HepG2 (cell line): ENCODE data around the gene MINDY2. TPM values are rescaled to one million over a fixed set of nuclear protein-coding genes. Genes with fewer than 3 reads are reported as not detected.

ENCODE experiments used
- ATAC-seq: fragments of 200-7000 bp; cut with Tn5 transposase; 3 replicates; pipeline ENCODE4 v1.9.1; 2020; ENCODE audit warnings: mild to moderate bottlenecking, moderate library complexity
- BruUV-seq: library from RNA; stranded (reverse); fragments of 400-500 nt; replicated peaks from 2 replicates; lab custom pipeline; 2021; lab: Mats Ljungman, UMichigan
- CTCF ChIA-PET: fragments of 300-600 bp; formaldehyde crosslinking; extraction: SDS; loops from one replicate; lab custom pipeline; 2021; ENCODE audit warnings: low total read pairs, inconsistent platforms, low intra/inter-chr PET ratio; lab: Yijun Ruan, JAX
- POLR2A ChIA-PET: fragments of 350-600 bp; sonication (Branson Sonifier 250); formaldehyde crosslinking; loops from one replicate; lab custom pipeline; 2020; ENCODE audit warnings: antibody characterized with exemption, inconsistent platforms; lab: Yijun Ruan, JAX
- DNase-seq: peaks from one replicate; pipeline ENCODE4 v3.0.0-alpha.2; 2015; ENCODE audit warnings: low spot score
- FAIRE-seq: peaks from 3 replicates; lab custom pipeline; 2011; peaks lifted over from hg19 to GRCh38; lab: Jason Lieb, UNC
- H2AFZ ChIP-seq: one replicate; pipeline ENCODE4 v1.6.1; 2011; ENCODE audit warnings: low read length, inconsistent platforms
- H3K27ac ChIP-seq: fragments of 300-600 bp; 3 replicates; pipeline ENCODE4 v1.8.0; 2011; ENCODE audit warnings: mixed run types, mild to moderate bottlenecking, mixed read lengths, low read length, inconsistent platforms; ENCODE audit not compliant: insufficient read depth; ENCODE audit errors: extremely low read length
- H3K27me3 ChIP-seq, 2 experiments: fragments of 200-600 bp in 1 of 2; 2 replicates in 1 of 2; 3 replicates in 1 of 2; pipeline versions ENCODE4 v1.6.0 to v1.8.0; 2011; ENCODE audit warnings: low read length in 2 of 2, mild to moderate bottlenecking in 2 of 2, moderate library complexity in 2 of 2, inconsistent platforms in 1 of 2; ENCODE audit not compliant: insufficient read depth in 2 of 2, control insufficient read depth in 1 of 2
- H3K36me3 ChIP-seq, 2 experiments: fragments of 200-600 bp in 1 of 2; replicated peaks in 1 of 2; 2 replicates in 1 of 2; 3 replicates in 1 of 2; pipeline versions ENCODE4 v1.5.1 to v1.8.0; 2011; ENCODE audit warnings: low read length in 2 of 2, inconsistent platforms in 1 of 2; ENCODE audit not compliant: insufficient read depth in 2 of 2, control insufficient read depth in 1 of 2
- H3K4me1 ChIP-seq: 2 replicates; pipeline ENCODE4 v1.5.1; 2012; ENCODE audit warnings: low read length, inconsistent platforms; ENCODE audit not compliant: insufficient read depth
- H3K4me2 ChIP-seq: 2 replicates; pipeline ENCODE4 v1.6.0; 2011; ENCODE audit warnings: low read depth, low read length, inconsistent platforms
- H3K4me3 ChIP-seq, 3 experiments: fragments of 200-600 bp in 1 of 3; sonication (generic), shearing (Covaris generic) in 1 of 3; replicated peaks in 1 of 3; 2 replicates each; pipeline ENCODE4 v1.5.1; 2011 to 2016; ENCODE audit warnings: low read length in 3 of 3, inconsistent platforms in 2 of 3, low read depth in 2 of 3, mild to moderate bottlenecking in 2 of 3, control low read depth in 1 of 3, mixed read lengths in 1 of 3; ENCODE audit not compliant: insufficient read depth in 1 of 3
- H3K79me2 ChIP-seq: one replicate; pipeline ENCODE4 v1.6.1; 2011; ENCODE audit warnings: low read length, inconsistent platforms; ENCODE audit not compliant: insufficient read depth
- H3K9ac ChIP-seq: 2 replicates; pipeline ENCODE4 v1.6.0; 2011; ENCODE audit warnings: mild to moderate bottlenecking, low read depth, low read length, inconsistent platforms; ENCODE audit not compliant: insufficient read depth
- H3K9me3 ChIP-seq: 2 replicates; pipeline ENCODE4 v1.5.1; 2012; ENCODE audit warnings: mild to moderate bottlenecking, low read length
- H4K20me1 ChIP-seq: 2 replicates; pipeline ENCODE4 v1.6.0; 2011; ENCODE audit warnings: inconsistent platforms, mild to moderate bottlenecking, low read length, moderate library complexity; ENCODE audit not compliant: insufficient read depth
- CBX1 ChIP-seq: IDR thresholded peaks from one replicate; pipeline ENCODE4 v1.6.1; 2016; ENCODE audit warnings: antibody characterized with exemption, low read depth
- ETV5 ChIP-seq: IDR thresholded peaks from 2 replicates; pipeline ENCODE4 v1.6.1; 2018; ENCODE audit warnings: missing biosample characterization, missing genetic modification reagents, inconsistent platforms, borderline replicate concordance
- SALL1 ChIP-seq: sonication (generic); formaldehyde crosslinking; IDR thresholded peaks from 2 replicates; pipeline ENCODE4 v1.8.0; 2022; ENCODE audit warnings: mild to moderate bottlenecking, missing genetic modification reagents
- SMAD9 ChIP-seq: sonication (generic); formaldehyde crosslinking; IDR thresholded peaks from 2 replicates; pipeline ENCODE4 v1.5.1; 2020; ENCODE audit warnings: mild to moderate bottlenecking, missing genetic modification reagents
- ZEB1 ChIP-seq: IDR thresholded peaks from 2 replicates; pipeline ENCODE4 v1.6.1; 2012; ENCODE audit warnings: mild to moderate bottlenecking, low read depth, inconsistent platforms; ENCODE audit not compliant: insufficient replicate concordance
- ZMYM3 ChIP-seq: sonication (generic); formaldehyde crosslinking; IDR thresholded peaks from 2 replicates; pipeline ENCODE4 v1.5.1; 2020; ENCODE audit warnings: mild to moderate bottlenecking, missing genetic modification reagents
- WGBS: methylation state at CpG from one replicate; pipeline ENCODE4 v1.1.6; 2017; ENCODE audit warnings: low lambda C conversion rate; 5-methylcytosine and 5-hydroxymethylcytosine counted together
- in situ Hi-C: cut with HindIII; loops from 2 replicates; pipeline ENCODE4 v1.10.0; 2017; ENCODE audit warnings: low pct_unique_long_range_greater_than_20kb; ENCODE audit not compliant: extremely low pct_ligation_motif_present
- intact Hi-C: fragments of 100-400 bp; cut with micrococcal nuclease; formaldehyde crosslinking; loops from one replicate; pipeline ENCODE4 v1.10.0; 2022; ENCODE audit not compliant: unreplicated experiment
- polyA plus RNA-seq, 8 experiments: library from polyadenylated mRNA; depleted of rRNA in 3 of 8; stranded (reverse) in 7 of 8; unstranded in 1 of 8; fragments of >200 nt; fragmentation: Illumina TruSeq in 4 of 8; extraction: Trizol in 4 of 8; gene quantifications; 2 replicates each; pipeline versions ENCODE4 v1.2.1 to v1.2.3, GENCODE V29; 2011 to 2016; ENCODE audit warnings: low read depth in 4 of 8, missing spikeins in 1 of 8, mixed read lengths in 1 of 8; ENCODE audit not compliant: insufficient read depth in 1 of 8
- total RNA-seq, 5 experiments: library from RNA; depleted of rRNA; stranded (reverse); fragments of >200 nt; fragmentation: Illumina TruSeq; extraction: Trizol; gene quantifications; 2 replicates each; pipeline ENCODE4 v1.2.3, GENCODE V29; 2016; ENCODE audit warnings: low read depth in 1 of 5
- TF ChIP-seq, protein P1 (sequence below): sonication (generic); formaldehyde crosslinking; IDR thresholded peaks from 2 replicates; pipeline ENCODE4 v1.4.0; 2020; ENCODE audit warnings: mild to moderate bottlenecking, missing genetic modification reagents
- TF ChIP-seq, protein P2 (sequence below): sonication (generic); formaldehyde crosslinking; IDR thresholded peaks from 2 replicates; pipeline ENCODE4 v1.8.1; 2023; ENCODE audit warnings: mild to moderate bottlenecking, missing genetic modification reagents
- TF ChIP-seq, protein P3 (sequence below): sonication (generic); formaldehyde crosslinking; IDR thresholded peaks from 2 replicates; pipeline ENCODE4 v1.4.0; 2020; ENCODE audit warnings: mild to moderate bottlenecking, missing genetic modification reagents
- TF ChIP-seq, protein P4 (sequence below): sonication (generic); formaldehyde crosslinking; conservative IDR thresholded peaks from 2 replicates; pipeline ENCODE4 v1.8.1; 2023; ENCODE audit warnings: missing genetic modification reagents
- TF ChIP-seq, protein P5 (sequence below): IDR thresholded peaks from 2 replicates; pipeline ENCODE4 v1.6.1; 2016; ENCODE audit warnings: control low read depth

Gene MINDY2
- total and polyA plus RNA-seq, 2 of the 13 experiments (the other 11 are each of a cell fraction or from before 2014, with no cell fraction given), result 7.2 to 12.6 TPM

DNA sequence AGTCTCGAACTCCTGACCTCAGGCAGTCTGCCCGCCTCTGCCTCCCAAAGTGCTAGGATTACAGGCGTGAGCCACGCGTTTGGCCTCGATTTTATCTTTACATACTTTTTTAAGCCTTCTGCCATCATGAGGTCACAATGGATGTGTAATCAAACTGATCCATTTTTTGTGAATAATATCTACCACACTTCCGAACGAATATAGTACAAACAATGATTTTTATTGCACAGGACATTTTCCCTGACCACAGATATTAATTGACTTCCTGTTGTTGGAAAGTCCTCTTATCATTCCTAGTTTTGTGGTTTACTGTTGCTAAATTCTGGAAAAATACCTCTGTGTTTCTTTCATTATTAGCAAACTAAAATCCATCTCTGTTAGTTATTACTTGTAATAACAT lies 68.9 kb downstream of the MINDY2 start:
- no TSS peak for BruUV-seq
- no peak overlapping the region for H3K4me2 ChIP-seq
- in situ Hi-C loops, result no loop called here
- ATAC-seq (no peak), DNase-seq (no peak), FAIRE-seq (no peak)
- 96% methylated on average over 8 of the region's 8 CpGs for WGBS
- CTCF ChIA-PET, result no interaction called here
- no peak overlapping the region for H2AFZ ChIP-seq
- H3K9me3 ChIP-seq, result no peaks in the 10 kb centered on the region
- no peaks in the 10 kb centered on the region for H3K4me1 ChIP-seq
- no peak overlapping the region for H3K4me3 ChIP-seq
- intact Hi-C loops, result loop anchor here (10.0 kb wide), 1 partner anchor 55 kb away; no protein-coding TSS in a partner anchor
- H3K9ac ChIP-seq, result no peak overlapping the region
- no peaks in the 10 kb centered on the region for H3K79me2 ChIP-seq
- H3K27me3 ChIP-seq, result no peaks in the 10 kb centered on the region
- 0 out of 2 replicates have a peak, but pooled peaks cover 2% of the 10 kb centered on the region for H4K20me1 ChIP-seq
- POLR2A ChIA-PET, result no interaction called here
- no peak overlapping the region for H3K27ac ChIP-seq
- H3K36me3 ChIP-seq, result no peaks in the 10 kb centered on the region; a peak in 1 of 5 replicates
- no peak for TF ChIP-seq CBX1
- no peak for TF ChIP-seq SMAD9 (CRISPR knock-in tag)
- no peak for TF ChIP-seq ZEB1
- TF ChIP-seq, protein P1, sequence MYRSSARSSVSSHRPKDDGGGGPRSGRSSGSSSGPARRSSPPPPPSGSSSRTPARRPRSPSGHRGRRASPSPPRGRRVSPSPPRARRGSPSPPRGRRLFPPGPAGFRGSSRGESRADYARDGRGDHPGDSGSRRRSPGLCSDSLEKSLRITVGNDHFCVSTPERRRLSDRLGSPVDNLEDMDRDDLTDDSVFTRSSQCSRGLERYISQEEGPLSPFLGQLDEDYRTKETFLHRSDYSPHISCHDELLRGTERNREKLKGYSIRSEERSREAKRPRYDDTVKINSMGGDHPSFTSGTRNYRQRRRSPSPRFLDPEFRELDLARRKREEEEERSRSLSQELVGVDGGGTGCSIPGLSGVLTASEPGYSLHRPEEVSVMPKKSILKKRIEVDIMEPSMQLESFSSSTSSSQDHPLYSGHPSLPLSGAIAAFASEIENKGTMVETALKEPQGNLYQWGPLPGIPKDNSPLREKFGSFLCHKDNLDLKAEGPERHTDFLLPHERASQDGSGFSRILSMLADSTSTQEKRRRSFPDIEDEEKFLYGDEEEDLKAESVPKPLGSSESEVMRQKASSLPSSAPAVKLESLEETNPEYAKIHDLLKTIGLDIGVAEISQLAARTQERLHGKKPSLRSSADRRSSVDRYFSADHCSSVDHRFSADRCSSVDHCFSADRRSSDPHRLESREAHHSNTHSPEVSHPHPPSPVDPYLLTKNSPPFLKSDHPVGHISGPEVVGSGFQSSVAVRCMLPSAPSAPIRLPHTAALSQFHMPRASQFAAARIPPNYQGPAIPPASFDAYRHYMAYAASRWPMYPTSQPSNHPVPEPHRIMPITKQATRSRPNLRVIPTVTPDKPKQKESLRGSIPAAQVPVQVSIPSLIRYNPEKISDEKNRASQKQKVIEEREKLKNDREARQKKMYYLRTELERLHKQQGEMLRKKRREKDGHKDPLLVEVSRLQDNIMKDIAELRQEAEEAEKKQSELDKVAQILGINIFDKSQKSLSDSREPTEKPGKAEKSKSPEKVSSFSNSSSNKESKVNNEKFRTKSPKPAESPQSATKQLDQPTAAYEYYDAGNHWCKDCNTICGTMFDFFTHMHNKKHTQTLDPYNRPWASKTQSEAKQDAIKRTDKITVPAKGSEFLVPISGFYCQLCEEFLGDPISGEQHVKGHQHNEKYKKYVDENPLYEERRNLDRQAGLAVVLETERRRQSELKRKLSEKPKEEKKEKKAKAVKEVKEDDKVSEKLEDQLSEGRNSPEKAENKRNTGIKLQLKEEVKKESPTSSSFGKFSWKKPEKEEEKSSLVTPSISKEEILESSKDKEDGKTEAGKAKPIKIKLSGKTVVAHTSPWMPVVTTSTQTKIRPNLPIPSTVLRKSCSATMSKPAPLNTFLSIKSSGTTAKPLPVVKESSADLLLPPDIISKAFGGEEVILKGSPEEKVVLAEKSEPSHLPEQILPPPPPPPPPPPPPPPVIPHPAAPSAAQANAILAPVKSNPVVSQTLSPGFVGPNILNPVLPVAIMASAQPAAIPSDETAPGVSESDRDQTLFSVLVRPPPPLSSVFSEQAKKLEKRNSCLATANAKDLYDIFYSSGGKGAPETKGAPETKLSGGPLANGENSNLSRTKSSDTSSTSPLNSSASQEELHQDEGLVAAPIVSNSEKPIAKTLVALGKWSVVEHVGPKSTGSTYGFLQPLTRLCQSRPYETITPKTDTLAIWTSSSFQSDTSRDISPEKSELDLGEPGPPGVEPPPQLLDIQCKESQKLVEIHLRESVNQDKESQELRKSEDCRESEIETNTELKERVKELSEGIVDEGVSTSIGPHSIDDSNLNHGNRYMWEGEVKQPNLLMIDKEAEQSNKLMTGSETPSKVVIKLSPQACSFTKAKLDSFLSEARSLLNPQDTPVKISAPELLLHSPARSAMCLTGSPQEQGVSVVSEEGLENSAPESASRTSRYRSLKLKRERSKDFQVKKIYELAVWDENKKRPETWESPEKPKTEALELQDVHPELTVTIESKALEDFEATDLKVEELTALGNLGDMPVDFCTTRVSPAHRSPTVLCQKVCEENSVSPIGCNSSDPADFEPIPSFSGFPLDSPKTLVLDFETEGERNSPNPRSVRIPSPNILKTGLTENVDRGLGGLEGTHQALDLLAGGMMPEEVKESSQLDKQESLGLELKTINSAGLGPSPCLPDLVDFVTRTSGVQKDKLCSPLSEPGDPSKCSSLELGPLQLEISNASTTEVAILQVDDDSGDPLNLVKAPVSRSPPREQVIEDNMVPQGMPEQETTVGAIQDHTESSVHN, result no peak
- TF ChIP-seq ETV5, result no peak
- TF ChIP-seq, protein P2, sequence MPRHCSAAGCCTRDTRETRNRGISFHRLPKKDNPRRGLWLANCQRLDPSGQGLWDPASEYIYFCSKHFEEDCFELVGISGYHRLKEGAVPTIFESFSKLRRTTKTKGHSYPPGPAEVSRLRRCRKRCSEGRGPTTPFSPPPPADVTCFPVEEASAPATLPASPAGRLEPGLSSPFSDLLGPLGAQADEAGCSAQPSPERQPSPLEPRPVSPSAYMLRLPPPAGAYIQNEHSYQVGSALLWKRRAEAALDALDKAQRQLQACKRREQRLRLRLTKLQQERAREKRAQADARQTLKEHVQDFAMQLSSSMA, result no peak
- TF ChIP-seq, protein P3, sequence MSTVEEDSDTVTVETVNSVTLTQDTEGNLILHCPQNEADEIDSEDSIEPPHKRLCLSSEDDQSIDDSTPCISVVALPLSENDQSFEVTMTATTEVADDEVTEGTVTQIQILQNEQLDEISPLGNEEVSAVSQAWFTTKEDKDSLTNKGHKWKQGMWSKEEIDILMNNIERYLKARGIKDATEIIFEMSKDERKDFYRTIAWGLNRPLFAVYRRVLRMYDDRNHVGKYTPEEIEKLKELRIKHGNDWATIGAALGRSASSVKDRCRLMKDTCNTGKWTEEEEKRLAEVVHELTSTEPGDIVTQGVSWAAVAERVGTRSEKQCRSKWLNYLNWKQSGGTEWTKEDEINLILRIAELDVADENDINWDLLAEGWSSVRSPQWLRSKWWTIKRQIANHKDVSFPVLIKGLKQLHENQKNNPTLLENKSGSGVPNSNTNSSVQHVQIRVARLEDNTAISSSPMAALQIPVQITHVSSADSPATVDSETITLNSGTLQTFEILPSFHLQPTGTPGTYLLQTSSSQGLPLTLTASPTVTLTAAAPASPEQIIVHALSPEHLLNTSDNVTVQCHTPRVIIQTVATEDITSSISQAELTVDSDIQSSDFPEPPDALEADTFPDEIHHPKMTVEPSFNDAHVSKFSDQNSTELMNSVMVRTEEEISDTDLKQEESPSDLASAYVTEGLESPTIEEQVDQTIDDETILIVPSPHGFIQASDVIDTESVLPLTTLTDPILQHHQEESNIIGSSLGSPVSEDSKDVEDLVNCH (CRISPR knock-in tag), result no peak
- TF ChIP-seq, protein P4, sequence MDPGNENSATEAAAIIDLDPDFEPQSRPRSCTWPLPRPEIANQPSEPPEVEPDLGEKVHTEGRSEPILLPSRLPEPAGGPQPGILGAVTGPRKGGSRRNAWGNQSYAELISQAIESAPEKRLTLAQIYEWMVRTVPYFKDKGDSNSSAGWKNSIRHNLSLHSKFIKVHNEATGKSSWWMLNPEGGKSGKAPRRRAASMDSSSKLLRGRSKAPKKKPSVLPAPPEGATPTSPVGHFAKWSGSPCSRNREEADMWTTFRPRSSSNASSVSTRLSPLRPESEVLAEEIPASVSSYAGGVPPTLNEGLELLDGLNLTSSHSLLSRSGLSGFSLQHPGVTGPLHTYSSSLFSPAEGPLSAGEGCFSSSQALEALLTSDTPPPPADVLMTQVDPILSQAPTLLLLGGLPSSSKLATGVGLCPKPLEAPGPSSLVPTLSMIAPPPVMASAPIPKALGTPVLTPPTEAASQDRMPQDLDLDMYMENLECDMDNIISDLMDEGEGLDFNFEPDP (CRISPR knock-in tag), result no peak
- no peak for TF ChIP-seq ZMYM3
- no peak for TF ChIP-seq SALL1 (CRISPR knock-in tag)
- TF ChIP-seq, protein P5, sequence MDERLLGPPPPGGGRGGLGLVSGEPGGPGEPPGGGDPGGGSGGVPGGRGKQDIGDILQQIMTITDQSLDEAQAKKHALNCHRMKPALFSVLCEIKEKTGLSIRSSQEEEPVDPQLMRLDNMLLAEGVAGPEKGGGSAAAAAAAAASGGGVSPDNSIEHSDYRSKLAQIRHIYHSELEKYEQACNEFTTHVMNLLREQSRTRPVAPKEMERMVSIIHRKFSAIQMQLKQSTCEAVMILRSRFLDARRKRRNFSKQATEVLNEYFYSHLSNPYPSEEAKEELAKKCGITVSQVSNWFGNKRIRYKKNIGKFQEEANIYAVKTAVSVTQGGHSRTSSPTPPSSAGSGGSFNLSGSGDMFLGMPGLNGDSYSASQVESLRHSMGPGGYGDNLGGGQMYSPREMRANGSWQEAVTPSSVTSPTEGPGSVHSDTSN, result no peak
